Heart right ventricle (tissue), 16 donors: ENCODE results near the gene SGO2. TPM values are rescaled to one million over a fixed set of nuclear protein-coding genes. Genes with fewer than 3 reads are reported as not detected.

ENCODE experiments used
- ATAC-seq, 8 donors: fragments of 200-7000 bp; cut with Tn5 transposase; one replicate each; pipeline ENCODE4 v1.9.1; 2020; ENCODE audit warnings: mild to moderate bottlenecking in 8 of 8, moderate library complexity in 8 of 8, moderate number of reproducible peaks in 1 of 8
- DNase-seq, 2 donors: peaks; one replicate each; pipeline ENCODE4 v3.0.0-alpha.2; 2020
- H3K27ac ChIP-seq, 10 donors: fragments of 200-600 bp; sonication (generic) in 2 of 10; one replicate each; pipeline versions ENCODE4 v1.5.0 to v1.8.0; 2020 to 2022; ENCODE audit warnings: mild to moderate bottlenecking in 3 of 10
- H3K27me3 ChIP-seq, 7 donors: fragments of 200-600 bp; one replicate each; pipeline ENCODE4 v1.8.0; 2021 to 2022; ENCODE audit warnings: mild to moderate bottlenecking in 2 of 7
- H3K36me3 ChIP-seq, 9 donors: fragments of 200-600 bp; sonication (generic) in 1 of 9; one replicate each; pipeline versions ENCODE4 v1.5.0 to v1.8.0; 2020 to 2022; ENCODE audit warnings: mild to moderate bottlenecking in 2 of 9
- H3K4me1 ChIP-seq, 9 donors: fragments of 200-600 bp; sonication (generic) in 1 of 9; one replicate each; pipeline versions ENCODE4 v1.5.0 to v1.8.0; 2020 to 2022; ENCODE audit warnings: mild to moderate bottlenecking in 4 of 9
- H3K4me3 ChIP-seq, 10 donors: fragments of 200-600 bp; sonication (generic) in 2 of 10; one replicate each; pipeline versions ENCODE4 v1.5.0 to v1.8.0; 2020 to 2022; ENCODE audit warnings: mild to moderate bottlenecking in 7 of 10, moderate library complexity in 2 of 10
- H3K9me3 ChIP-seq, 11 donors: fragments of 200-600 bp in 10 of 11; sonication (generic) in 2 of 11; one replicate each; pipeline versions ENCODE4 v1.5.0 to v1.8.0; 2013 to 2022; ENCODE audit warnings: mild to moderate bottlenecking in 2 of 11, control low read depth in 1 of 11, moderate library complexity in 1 of 11
- CTCF ChIP-seq, 9 donors: fragments of 200-600 bp; sonication (generic) in 2 of 9; IDR thresholded peaks; one replicate each; pipeline versions ENCODE4 v1.5.0 to v1.8.0; 2021 to 2022; ENCODE audit warnings: antibody characterized with exemption in 9 of 9, mild to moderate bottlenecking in 5 of 9, moderate library complexity in 1 of 9
- WGBS, 2 donors: extraction: QIAGEN DNeasy Blood & Tissue Kit; methylation state at CpG; one replicate each; pipeline ENCODE4 v1.1.7; 2013; ENCODE audit warnings: inconsistent platforms in 1 of 2; 5-methylcytosine and 5-hydroxymethylcytosine counted together
- intact Hi-C, 10 donors: fragments of 100-400 bp; cut with DNase I; formaldehyde crosslinking; loops; one replicate each; pipeline versions ENCODE4 v1.11.1 to v1.14.2; 2022
- polyA plus RNA-seq, 2 donors: library from polyadenylated mRNA; stranded (reverse); fragments of 200-250 nt; gene quantifications; one replicate each; pipeline ENCODE4 v1.2.3, GENCODE V29; 2013
- total RNA-seq, 10 donors: library from RNA; stranded (reverse); fragmentation: NEBNext Ultra II Directional in 3 of 10; extraction: Animal tissue kit (Norgen Biotek cat#: 25700) in 3 of 10; gene quantifications; one replicate each; pipeline versions ENCODE4 v1.2.1 to v1.2.4, GENCODE V29; 2021 to 2023
- donor health status: Arrhythmogenic right ventricular cardiomyopathy.
- donor health status: ischemic (EF 13 %, LVEDD 7.1; RV severe dilation, severe dysfunction).
- donor health status: healthy with polysubstance abuse.
- donor health status: DM: no; HTN: yes; CAD: no.
- donor health status: DM: no; HTN: no; CAD: no.
- donor health status: ischemic (EF 25% LVEDD 6.9; RV normal size, moderate dysfunction).
- donor health status: ischemic (EF 25% LVEDD 5.7; RV mildly dilated, moderate dysfunction).
- donor health status: healthy.
- donor health status: DM: yes; HTN: yes; CAD: no.
- donor health status: Ischemic cardiomyopathy.
- donor health status: ischemic (EF 35%, LVEDD 5.7; RV mildly dilated, moderate dysfunction).
- donor health status: nonischemic (EF 11% LVEDD 7.7; RV severe dilation, severe dysfunction).
- donor health status: DM: yes; HTN: yes; CAD: no.
- donor health status: PGD.
- donor health status: ischemic (EF 29% LVEDD 5.4; RV normal size, mild dysfunction).
- donor health status: nonischemic (EF 23%, LVEDD 6.1; RV moderate dilation, normal function).

The SGO2 gene
- total and polyA plus RNA-seq, 12 donors = 0.59 to 2.9 (median 1.1) TPM

GRCh38 chr2:200486529-200486928 is 39.5 kb upstream of the SGO2 start:
- ATAC-seq (no peak), DNase-seq (no peak)
- H3K4me1 ChIP-seq = no peaks in the 10 kb centered on the region
- intact Hi-C loops = no loop called here
- no peaks in the 10 kb centered on the region for H3K9me3 ChIP-seq
- H3K4me3 ChIP-seq = no peak overlapping the region
- WGBS, 2 donors = 72% methylated on average over 2 of the region's 2 CpGs
- TF ChIP-seq CTCF (IDR thresholded peaks at IDR 0.05) = no peak
- H3K36me3 ChIP-seq = peaks cover 0 to 30% (median 13%) of the 10 kb centered on the region in 9 donors
- no peak overlapping the region for H3K27ac ChIP-seq
- no peaks in the 10 kb centered on the region for H3K27me3 ChIP-seq

GRCh38 chr2:200488169-200488568 is 37.8 kb upstream of the SGO2 start:
- TF ChIP-seq CTCF (IDR thresholded peaks at IDR 0.05) = no peak
- Histone ChIP-seq H3K36me3 (peaks cover 0 to 47% (median 19%) of the 10 kb centered on the region in 9 donors), H3K4me1 (no peaks in the 10 kb centered on the region), H3K27me3 (no peaks in the 10 kb centered on the region), H3K27ac (no peak overlapping the region), H3K4me3 (no peak overlapping the region), H3K9me3 (no peaks in the 10 kb centered on the region)
- WGBS, 2 donors = 59 to 70% methylated on average over 4 of the region's 4 CpGs
- intact Hi-C loops = no loop called here
- ATAC-seq = no peak
- DNase-seq = no peak

GRCh38 chr2:200490001-200490400 is 36.0 kb upstream of the SGO2 start:
- Histone ChIP-seq H3K36me3 (peaks cover 0 to 65% (median 22%) of the 10 kb centered on the region in 9 donors), H3K27me3 (no peaks in the 10 kb centered on the region), H3K9me3 (no peaks in the 10 kb centered on the region), H3K27ac (no peak overlapping the region), H3K4me3 (no peak overlapping the region), H3K4me1 (no peaks in the 10 kb centered on the region)
- ATAC-seq = no peak
- TF ChIP-seq CTCF (IDR thresholded peaks at IDR 0.05) = no peak
- intact Hi-C loops = no loop called here
- 95 to 96% methylated on average over 22 of the region's 22 CpGs for WGBS, 2 donors
- DNase-seq = no peak

GRCh38 chr2:200492656-200493055 is 33.4 kb upstream of the SGO2 start:
- Histone ChIP-seq H3K36me3 (peaks cover 0 to 91% (median 40%) of the 10 kb centered on the region in 9 donors), H3K4me3 (no peak overlapping the region), H3K27ac (no peak overlapping the region), H3K27me3 (no peaks in the 10 kb centered on the region), H3K4me1 (no peaks in the 10 kb centered on the region), H3K9me3 (no peaks in the 10 kb centered on the region)
- intact Hi-C loops = no loop called here
- ATAC-seq (no peak), DNase-seq (no peak)
- TF ChIP-seq CTCF (IDR thresholded peaks at IDR 0.05) = no peak
